Adrenal gland (tissue), 12 donors: ENCODE results near the gene HECW1. TPM values are rescaled to one million over a fixed set of nuclear protein-coding genes. Genes with fewer than 3 reads are reported as not detected.

Source experiments
- DNase-seq, 7 donors: peaks; one replicate each; pipeline ENCODE4 v3.0.0-alpha.2; 2019 to 2020
- H3K27ac ChIP-seq, 5 donors: fragments of 200-600 bp; sonication (generic) in 4 of 5; 1 replicate in 3 of 5; 2 replicates in 2 of 5; pipeline versions ENCODE4 v1.5.1 to v1.8.0; 2016 to 2020; ENCODE audit warnings: mild to moderate bottlenecking in 1 of 5
- H3K27me3 ChIP-seq: fragments of 200-600 bp; 2 replicates; pipeline ENCODE4 v1.8.0; 2021
- H3K36me3 ChIP-seq, 2 donors: fragments of 200-600 bp; replicated peaks in 1 of 2; 1 replicate in 1 of 2; 2 replicates in 1 of 2; pipeline versions ENCODE4 v1.5.1 to v1.8.0; 2018 to 2022
- H3K4me1 ChIP-seq, 2 donors: fragments of 200-600 bp; replicated peaks in 1 of 2; 1 replicate in 1 of 2; 2 replicates in 1 of 2; pipeline versions ENCODE4 v1.5.1 to v1.8.0; 2018 to 2021
- H3K4me3 ChIP-seq, 4 donors: fragments of 200-600 bp; sonication (generic) in 3 of 4; one replicate each; pipeline ENCODE4 v1.5.1; 2016 to 2018
- H3K9me3 ChIP-seq, 3 donors: fragments of 200-600 bp; sonication (generic) in 1 of 3; replicated peaks in 1 of 3; 1 replicate in 2 of 3; 2 replicates in 1 of 3; pipeline versions ENCODE4 v1.5.1 to v1.8.0; 2016 to 2021
- CTCF ChIP-seq, 6 experiments: fragments of 450-650 bp in 4 of 6; fragments of 200-600 bp in 2 of 6; sonication (generic) in 1 of 6; IDR thresholded peaks; 1 replicate in 5 of 6; 2 replicates in 1 of 6; pipeline versions ENCODE4 v1.5.1 to v1.8.0; 2016 to 2021; ENCODE audit warnings: antibody characterized with exemption in 6 of 6, mild to moderate bottlenecking in 2 of 6, moderate library complexity in 1 of 6
- POLR2A ChIP-seq, 2 donors: fragments of 450-650 bp; IDR thresholded peaks; one replicate each; pipeline ENCODE4 v1.6.1; 2017; ENCODE audit warnings: antibody characterized with exemption in 2 of 2, mild to moderate bottlenecking in 2 of 2, moderate library complexity in 1 of 2
- WGBS, 4 donors: extraction: QIAGEN DNeasy Blood & Tissue Kit in 2 of 4; methylation state at CpG; one replicate each; pipeline versions ENCODE4 v1.1.5 to v1.1.7; 2013 to 2017; 5-methylcytosine and 5-hydroxymethylcytosine counted together
- intact Hi-C, 2 donors: fragments of 100-400 bp; cut with DNase I; formaldehyde crosslinking; loops; one replicate each; pipeline versions ENCODE4 v1.14.1 to v1.15.0; 2022 to 2023
- microRNA-seq, 3 donors: library from miRNA; unstranded; fragments of <30 nt; microRNA quantifications; one replicate each; pipeline ENCODE4, GENCODE V29; 2017 to 2020
- polyA plus RNA-seq, 3 donors: library from polyadenylated mRNA; stranded (reverse); fragments of 200-250 nt in 2 of 3; fragments of 350-450 nt in 1 of 3; fragmentation: Illumina TruSeq in 1 of 3; extraction: RNeasy Lipid Tissue Mini Kit (QIAGEN cat#74804) in 1 of 3; gene quantifications; one replicate each; pipeline ENCODE4 v1.2.3, GENCODE V29; 2013 to 2014
- small RNA-seq, 2 donors: library from RNA; depleted of rRNA; stranded (forward); fragments of <200 nt; gene quantifications; one replicate each; pipeline ENCODE3, GENCODE V24; 2016
- total RNA-seq, 9 donors: library from RNA; depleted of rRNA in 4 of 9; stranded (reverse); fragments of >200 nt in 4 of 9; fragments of 120-200 nt in 1 of 9; fragmentation: NEBNext Ultra II Directional in 1 of 9; extraction: Animal tissue kit (Norgen Biotek cat#: 25700) in 1 of 9; gene quantifications; one replicate each; pipeline versions ENCODE4 v1.1.0 to v1.2.4, GENCODE V29; 2013 to 2023
- donor health status: healthy with polysubstance abuse.
- donor health status: Bipolar disorder and iron deficiency.
- donor health status: DM: yes; HTN: yes; CAD: no.
- donor health status: DM: no; HTN: no; CAD: no.
- donor health status: DM: no; HTN: no; CAD: no.
- donor health status: DM: yes; HTN: yes; CAD: no.

The HECW1 gene
- total and polyA plus RNA-seq, 12 donors: under 0.01 to 3.2 (median 0.06) TPM; not detected in 4

GRCh38 chr7:43609097-43609496 lies 496.6 kb downstream of the HECW1 start:
- intact Hi-C loops: no loop called here
- H3K27ac ChIP-seq: no peak overlapping the region
- no peak for TF ChIP-seq CTCF (IDR thresholded peaks at IDR 0.05)
- no peak for TF ChIP-seq POLR2A (IDR thresholded peaks at IDR 0.05)
- no peaks in the 10 kb centered on the region for H3K27me3 ChIP-seq
- 97% methylated on average over 2 of the region's 2 CpGs for WGBS, 4 donors
- no peak overlapping the region for H3K4me3 ChIP-seq
- no peak for DNase-seq
- H3K36me3 ChIP-seq: peaks cover 0 to 13% of the 10 kb centered on the region in 2 donors
- no peaks in the 10 kb centered on the region for H3K9me3 ChIP-seq
- H3K4me1 ChIP-seq: peaks cover 16 to 17% of the 10 kb centered on the region in 2 donors

GRCh38 chr7:43612128-43612527 lies 499.7 kb downstream of the HECW1 start:
- DNase-seq: no peak
- H3K27ac ChIP-seq: peak overlapping the region in 4 of 5 donors; percentile 1 to 36 (median 15)

DNA sequence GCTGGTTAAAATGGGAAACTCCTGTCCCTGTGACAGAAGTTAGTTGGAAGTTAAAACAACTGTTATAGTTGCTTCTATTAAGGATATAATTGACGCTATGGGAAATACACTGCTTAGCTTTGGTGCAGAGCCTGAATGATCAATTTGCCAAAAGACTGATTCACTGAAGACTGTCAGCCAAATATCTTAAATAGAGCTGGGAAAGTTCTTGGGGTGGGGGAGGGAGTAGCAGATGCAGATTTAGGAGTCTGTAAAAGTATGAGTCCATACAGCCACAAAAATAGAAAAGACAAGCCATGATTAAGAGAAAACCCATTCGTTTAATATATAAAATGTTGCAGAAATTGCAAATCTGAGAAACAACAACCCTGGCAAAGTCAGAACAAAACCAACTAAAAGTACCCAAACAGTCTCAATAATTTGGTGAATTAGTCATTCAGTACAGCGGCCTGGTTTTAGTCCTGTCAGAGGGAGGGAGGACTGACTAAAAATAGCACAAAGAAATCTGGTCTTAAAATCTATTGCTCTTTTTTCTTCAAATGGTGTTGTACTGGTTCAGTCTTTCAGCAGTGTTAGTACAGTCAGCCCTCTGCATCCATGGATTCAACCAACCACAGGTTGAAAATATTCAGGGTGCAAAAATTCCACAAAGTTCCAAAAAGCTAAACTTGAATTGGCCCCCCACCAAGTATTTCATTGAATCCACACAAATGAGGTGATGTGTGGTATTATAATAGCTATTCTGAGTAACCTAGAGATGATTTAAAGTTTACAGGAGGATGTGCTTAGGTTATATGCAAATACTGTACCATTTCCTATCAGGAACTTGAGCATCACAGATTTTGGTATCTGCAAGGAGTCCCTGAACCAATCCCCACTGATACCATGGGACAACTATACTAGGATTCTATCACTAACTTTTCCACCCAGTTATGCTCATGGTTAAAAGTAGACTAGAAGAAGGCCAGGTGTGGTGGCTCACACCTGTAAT lies 500.4 kb downstream of the HECW1 start:
- Histone ChIP-seq H3K4me3 (no peak overlapping the region), H3K4me1 (peaks cover 16 to 17% of the 10 kb centered on the region in 2 donors)
- intact Hi-C loops: no loop called here

More at GRCh38 chr7:43612128-43612527, 499.7 kb downstream of the HECW1 start:
- 57 to 75% (median 66%) methylated on average over 5 of the region's 5 CpGs for WGBS, 4 donors
- Histone ChIP-seq H3K9me3 (no peaks in the 10 kb centered on the region), H3K27me3 (no peaks in the 10 kb centered on the region), H3K4me3 (no peak overlapping the region), H3K4me1 (peaks cover 16 to 17% of the 10 kb centered on the region in 2 donors), H3K36me3 (peaks cover 0 to 13% of the 10 kb centered on the region in 2 donors)
- TF ChIP-seq POLR2A (IDR thresholded peaks at IDR 0.05) (no peak), CTCF (IDR thresholded peaks at IDR 0.05) (no peak)
- intact Hi-C loops: no loop called here

More for the DNA sequence above, 500.4 kb downstream of the HECW1 start:
- DNase-seq: peak in 3 of 7 donors; percentile 12 to 21 (median 13)
- peaks cover 0 to 13% of the 10 kb centered on the region in 2 donors for H3K36me3 ChIP-seq
- no peaks in the 10 kb centered on the region for H3K9me3 ChIP-seq
- 25 to 42% (median 34%) methylated on average over 3 of the region's 3 CpGs for WGBS, 4 donors
- peak overlapping the region in 4 of 5 donors; percentile 10 to 50 (median 30) for H3K27ac ChIP-seq
- H3K27me3 ChIP-seq: no peaks in the 10 kb centered on the region
- TF ChIP-seq POLR2A (IDR thresholded peaks at IDR 0.05) (no peak), CTCF (IDR thresholded peaks at IDR 0.05) (no peak)

Small RNA genes lying within 50 kb of the gene (microRNA-seq; reads per million reads assigned to microRNA genes)
- gene MIR3943: 0 to 0.38 (median 0) reads per million in 3 donors

Small RNA genes lying within 50 kb of the gene (small RNA-seq; reads per million reads assigned to genes)
- 0 reads per million in 2 donors for gene MIR3943
- 0 reads per million in 2 donors for gene RF00019
- 0 reads per million in 2 donors for gene RNU6-575P
- 0 reads per million in 2 donors for gene RNU7-35P

Other genes starting within 250 kb of the HECW1 start
- 10 to 100 TPM in 1 of 9 donors, 1 to 10 TPM in 8; 3.8 to 10.4 (median 7.7) TPM for gene C7orf25, start 200.6 kb upstream of the HECW1 start, total RNA-seq
- gene C7orf25, start 200.6 kb upstream of the HECW1 start, polyA plus RNA-seq: 1 to 10 TPM; 2.6 to 8.3 (median 4.6) TPM
- gene PSMA2, start 180.5 kb upstream of the HECW1 start, total RNA-seq: 100 to 1,000 TPM in 2 of 9 donors, 10 to 100 TPM in 7; 53.9 to 199 (median 87.6) TPM
- gene PSMA2, start 180.5 kb upstream of the HECW1 start, polyA plus RNA-seq: 100 to 1,000 TPM in 1 of 3 donors, 10 to 100 TPM in 2; 61.6 to 123 (median 62.6) TPM
- gene MRPL32, start 180.3 kb upstream of the HECW1 start, total RNA-seq: 100 to 1,000 TPM in 1 of 9 donors, 10 to 100 TPM in 8; 56.9 to 112 (median 71.3) TPM
- gene MRPL32, start 180.3 kb upstream of the HECW1 start, polyA plus RNA-seq: 100 to 1,000 TPM in 2 of 3 donors, 10 to 100 TPM in 1; 73.1 to 174 (median 126) TPM